Panc1 (cell line): Measurements from ENCODE around the gene SPATA7. TPM values are rescaled to one million over a fixed set of nuclear protein-coding genes. Genes with fewer than 3 reads are reported as not detected.
"Not testable (repeated sequence)": the region's sequence is repeated elsewhere in the genome, so short reads cannot be mapped to it uniquely, and the experiment has no call there.

Experiments used
- ATAC-seq: fragments of 200-7000 bp; cut with Tn5 transposase; 2 replicates; pipeline ENCODE4 v1.9.1; 2020; ENCODE audit warnings: mild to moderate bottlenecking, moderate library complexity
- BruUV-seq: library from RNA; stranded (reverse); fragments of 400-500 nt; replicated peaks from 2 replicates; lab custom pipeline; 2021; lab: Mats Ljungman, UMichigan
- CTCF ChIA-PET: fragments of 300-600 bp; sonication (Branson Sonifier 250); formaldehyde crosslinking; loops from one replicate; lab custom pipeline; 2022; ENCODE audit warnings: antibody characterized with exemption; lab: Charles Lee
- POLR2A ChIA-PET: fragments of 300-600 bp; sonication (Branson Sonifier 250); formaldehyde crosslinking; loops from one replicate; lab custom pipeline; 2022; ENCODE audit warnings: antibody characterized with exemption; lab: Charles Lee
- DNase-seq: peaks from one replicate; pipeline ENCODE4 v3.0.0-alpha.2; 2010; ENCODE audit warnings: low read depth, low spot score
- H3K27ac ChIP-seq: 2 replicates; pipeline ENCODE4 v1.5.1; 2011; ENCODE audit warnings: mild to moderate bottlenecking, low read length, inconsistent platforms
- H3K27me3 ChIP-seq: fragments of 200-500 bp; sonication (Bioruptor generic); 2 replicates; pipeline ENCODE4 v1.6.0; 2014; ENCODE audit warnings: low read length, inconsistent platforms; ENCODE audit not compliant: control insufficient read depth, insufficient read depth
- H3K36me3 ChIP-seq: fragments of 200-500 bp; sonication (Bioruptor generic); 2 replicates; pipeline ENCODE4 v1.5.1; 2014; ENCODE audit warnings: inconsistent platforms, mild to moderate bottlenecking, low read length, moderate library complexity; ENCODE audit not compliant: control insufficient read depth, insufficient read depth
- H3K4me1 ChIP-seq: 2 replicates; pipeline ENCODE4 v1.5.1; 2011; ENCODE audit warnings: inconsistent platforms, mild to moderate bottlenecking, low read length, moderate library complexity; ENCODE audit not compliant: control insufficient read depth, insufficient read depth
- H3K4me3 ChIP-seq, 2 experiments: 2 replicates each; pipeline ENCODE4 v1.5.1; 2011 to 2012; ENCODE audit warnings: low read depth in 2 of 2, low read length in 2 of 2, mild to moderate bottlenecking in 2 of 2, inconsistent platforms in 1 of 2, moderate library complexity in 1 of 2
- H3K9me3 ChIP-seq: fragments of 200-500 bp; sonication (Bioruptor generic); 2 replicates; pipeline ENCODE4 v1.5.1; 2014; ENCODE audit warnings: low read depth, mild to moderate bottlenecking, inconsistent platforms, low read length, moderate library complexity; ENCODE audit not compliant: control insufficient read depth, insufficient read depth
- POLR2AphosphoS5 ChIP-seq: IDR thresholded peaks from 2 replicates; pipeline ENCODE4 v1.6.1; 2012; ENCODE audit warnings: mild to moderate bottlenecking, low read depth, low read length, moderate library complexity
- SIN3A ChIP-seq: IDR thresholded peaks from 2 replicates; pipeline ENCODE4 v1.6.1; 2012; ENCODE audit warnings: low read depth, mild to moderate bottlenecking, low read length, moderate library complexity, borderline replicate concordance; ENCODE audit not compliant: insufficient read depth
- TCF7L2 ChIP-seq: IDR thresholded peaks from 2 replicates; pipeline ENCODE4 v1.6.1; 2011; ENCODE audit warnings: mild to moderate bottlenecking, low read depth, low read length, inconsistent platforms
- in situ Hi-C: cut with HindIII; loops from 2 replicates; pipeline ENCODE4 v1.10.0; 2016; ENCODE audit warnings: low sequenced_read_pairs, low pct_unique_long_range_greater_than_20kb
- intact Hi-C: fragments of 100-400 bp; cut with micrococcal nuclease; formaldehyde crosslinking; loops from one replicate; pipeline ENCODE4 v1.10.0; 2022; ENCODE audit not compliant: unreplicated experiment
- total RNA-seq: library from RNA; stranded (reverse); gene quantifications from one replicate; pipeline ENCODE4 v1.2.1, GENCODE V29; 2021; ENCODE audit not compliant: unreplicated experiment
- TF ChIP-seq, protein P1 (sequence below), 2 experiments: IDR thresholded peaks; 2 replicates each; pipeline ENCODE4 v1.6.1; 2011 to 2012; ENCODE audit warnings: low read depth in 2 of 2, control low read depth in 1 of 2, low read length in 1 of 2, mild to moderate bottlenecking in 1 of 2, moderate library complexity in 1 of 2; ENCODE audit not compliant: insufficient read depth in 1 of 2
- TF ChIP-seq, protein P2 (sequence below): fragments of 450-650 bp; IDR thresholded peaks from 2 replicates; pipeline ENCODE4 v1.5.1; 2017; ENCODE audit warnings: mild to moderate bottlenecking

The SPATA7 gene
- total RNA-seq, 1 experiment from 2014 or later, result 4.0 TPM

- in situ Hi-C loops, result no loop called here
- no peak for ATAC-seq
- CTCF ChIA-PET, result interaction anchor here (0.6 to 2.6 kb wide), 4 partner anchors 180 to 432 kb away, joined by 3 to 21 read pairs (median 4); no protein-coding TSS in a partner anchor
Observed at GRCh38 chr14:88380405-88380804, 5.1 kb upstream of the SPATA7 start.

GRCh38 chr14:88381634-88382033 is 3.8 kb upstream of the SPATA7 start:
- H3K4me1 ChIP-seq, H3K9me3 ChIP-seq, ATAC-seq, CTCF ChIA-PET, DNase-seq, in situ Hi-C loops, H3K4me3 ChIP-seq, H3K27ac ChIP-seq, H3K27me3 ChIP-seq, H3K36me3 ChIP-seq, BruUV-seq: not testable (repeated sequence)
- intact Hi-C loops, result loop anchor here (5.0 kb wide), 1 partner anchor 194 kb away; no protein-coding TSS in a partner anchor
- POLR2A ChIA-PET, result interaction anchor here (0.5 kb wide), 1 partner anchor 145 kb away, joined by 3 read pairs; no protein-coding TSS in a partner anchor

More at GRCh38 chr14:88380405-88380804, 5.1 kb upstream of the SPATA7 start:
- Histone ChIP-seq H3K9me3 (no peaks in the 10 kb centered on the region; the same call in 1 of the 2 replicates), H3K36me3 (no peaks in the 10 kb centered on the region), H3K27ac (no peak overlapping the region), H3K4me1 (no peaks in the 10 kb centered on the region), H3K4me3 (no peak overlapping the region), H3K27me3 (no peaks in the 10 kb centered on the region)
- intact Hi-C loops, result loop anchor here (5.0 kb wide), 1 partner anchor 193 kb away; no protein-coding TSS in a partner anchor
- no peak for DNase-seq
- TF ChIP-seq POLR2AphosphoS5, result no peak
- TF ChIP-seq, protein P1, sequence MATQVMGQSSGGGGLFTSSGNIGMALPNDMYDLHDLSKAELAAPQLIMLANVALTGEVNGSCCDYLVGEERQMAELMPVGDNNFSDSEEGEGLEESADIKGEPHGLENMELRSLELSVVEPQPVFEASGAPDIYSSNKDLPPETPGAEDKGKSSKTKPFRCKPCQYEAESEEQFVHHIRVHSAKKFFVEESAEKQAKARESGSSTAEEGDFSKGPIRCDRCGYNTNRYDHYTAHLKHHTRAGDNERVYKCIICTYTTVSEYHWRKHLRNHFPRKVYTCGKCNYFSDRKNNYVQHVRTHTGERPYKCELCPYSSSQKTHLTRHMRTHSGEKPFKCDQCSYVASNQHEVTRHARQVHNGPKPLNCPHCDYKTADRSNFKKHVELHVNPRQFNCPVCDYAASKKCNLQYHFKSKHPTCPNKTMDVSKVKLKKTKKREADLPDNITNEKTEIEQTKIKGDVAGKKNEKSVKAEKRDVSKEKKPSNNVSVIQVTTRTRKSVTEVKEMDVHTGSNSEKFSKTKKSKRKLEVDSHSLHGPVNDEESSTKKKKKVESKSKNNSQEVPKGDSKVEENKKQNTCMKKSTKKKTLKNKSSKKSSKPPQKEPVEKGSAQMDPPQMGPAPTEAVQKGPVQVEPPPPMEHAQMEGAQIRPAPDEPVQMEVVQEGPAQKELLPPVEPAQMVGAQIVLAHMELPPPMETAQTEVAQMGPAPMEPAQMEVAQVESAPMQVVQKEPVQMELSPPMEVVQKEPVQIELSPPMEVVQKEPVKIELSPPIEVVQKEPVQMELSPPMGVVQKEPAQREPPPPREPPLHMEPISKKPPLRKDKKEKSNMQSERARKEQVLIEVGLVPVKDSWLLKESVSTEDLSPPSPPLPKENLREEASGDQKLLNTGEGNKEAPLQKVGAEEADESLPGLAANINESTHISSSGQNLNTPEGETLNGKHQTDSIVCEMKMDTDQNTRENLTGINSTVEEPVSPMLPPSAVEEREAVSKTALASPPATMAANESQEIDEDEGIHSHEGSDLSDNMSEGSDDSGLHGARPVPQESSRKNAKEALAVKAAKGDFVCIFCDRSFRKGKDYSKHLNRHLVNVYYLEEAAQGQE (IDR thresholded peaks at IDR 0.05; ENCODE audit: insufficient read depth in 1 of 2, low read depth in 2 of 2, low read length in 1 of 2), result no peak
- TF ChIP-seq, protein P2, sequence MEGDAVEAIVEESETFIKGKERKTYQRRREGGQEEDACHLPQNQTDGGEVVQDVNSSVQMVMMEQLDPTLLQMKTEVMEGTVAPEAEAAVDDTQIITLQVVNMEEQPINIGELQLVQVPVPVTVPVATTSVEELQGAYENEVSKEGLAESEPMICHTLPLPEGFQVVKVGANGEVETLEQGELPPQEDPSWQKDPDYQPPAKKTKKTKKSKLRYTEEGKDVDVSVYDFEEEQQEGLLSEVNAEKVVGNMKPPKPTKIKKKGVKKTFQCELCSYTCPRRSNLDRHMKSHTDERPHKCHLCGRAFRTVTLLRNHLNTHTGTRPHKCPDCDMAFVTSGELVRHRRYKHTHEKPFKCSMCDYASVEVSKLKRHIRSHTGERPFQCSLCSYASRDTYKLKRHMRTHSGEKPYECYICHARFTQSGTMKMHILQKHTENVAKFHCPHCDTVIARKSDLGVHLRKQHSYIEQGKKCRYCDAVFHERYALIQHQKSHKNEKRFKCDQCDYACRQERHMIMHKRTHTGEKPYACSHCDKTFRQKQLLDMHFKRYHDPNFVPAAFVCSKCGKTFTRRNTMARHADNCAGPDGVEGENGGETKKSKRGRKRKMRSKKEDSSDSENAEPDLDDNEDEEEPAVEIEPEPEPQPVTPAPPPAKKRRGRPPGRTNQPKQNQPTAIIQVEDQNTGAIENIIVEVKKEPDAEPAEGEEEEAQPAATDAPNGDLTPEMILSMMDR, result peak; percentile 44; the same call in 1 of the 2 replicates
- BruUV-seq, result no TSS peak
- POLR2A ChIA-PET, result no interaction called here

- intact Hi-C loops, result loop anchor here (5.0 kb wide), 1 partner anchor 197 kb away; no protein-coding TSS in a partner anchor
- peak overlapping the region; percentile 67 for H3K27ac ChIP-seq
Observed at GRCh38 chr14:88384718-88385117, 739 bp upstream of the SPATA7 start.

More at GRCh38 chr14:88384718-88385117, 739 bp upstream of the SPATA7 start:
- H3K36me3 ChIP-seq, result no peaks in the 10 kb centered on the region
- TF ChIP-seq, protein P1 (IDR thresholded peaks at IDR 0.05; ENCODE audit: insufficient read depth in 1 of 2, low read depth in 2 of 2, low read length in 1 of 2), result no peak
- TF ChIP-seq, protein P2, result no peak
- TF ChIP-seq SIN3A (no peak), POLR2AphosphoS5 (no peak), TCF7L2 (no peak)
- POLR2A ChIA-PET, result no interaction called here
- no peak for ATAC-seq
- in situ Hi-C loops, result no loop called here
- DNase-seq, result no peak
- H3K9me3 ChIP-seq, result no peaks in the 10 kb centered on the region
- CTCF ChIA-PET, result no interaction called here
- peaks cover 3% of the 10 kb centered on the region; the same call in 1 of the 2 replicates for H3K4me1 ChIP-seq
- H3K4me3 ChIP-seq, result peak overlapping the region; percentile 87 to 94
- H3K27me3 ChIP-seq, result no peaks in the 10 kb centered on the region
- no TSS peak for BruUV-seq
